Liver (tissue), 9 donors: ENCODE results near the gene C11orf98. TPM values are rescaled to one million over a fixed set of nuclear protein-coding genes. Genes with fewer than 3 reads are reported as not detected.

Experiments
- DNase-seq: peaks from one replicate; pipeline ENCODE4 v3.0.0-alpha.2; 2017; ENCODE audit warnings: low spot score
- H3K27ac ChIP-seq, 2 donors: one replicate each; pipeline ENCODE4 v1.7.0; 2013; ENCODE audit warnings: inconsistent platforms in 2 of 2, low read length in 2 of 2, control low read depth in 1 of 2, low read depth in 1 of 2, mild to moderate bottlenecking in 1 of 2
- H3K27me3 ChIP-seq, 4 donors: one replicate each; pipeline versions ENCODE4 v1.6.1 to v1.7.0; 2013; ENCODE audit warnings: low read length in 3 of 4, inconsistent platforms in 1 of 4, mild to moderate bottlenecking in 1 of 4, moderate library complexity in 1 of 4; ENCODE audit not compliant: control insufficient read depth in 4 of 4, insufficient read depth in 4 of 4
- H3K36me3 ChIP-seq, 4 donors: one replicate each; pipeline versions ENCODE4 v1.6.1 to v1.7.0; 2013; ENCODE audit warnings: low read length in 3 of 4, mild to moderate bottlenecking in 3 of 4, low read depth in 1 of 4, moderate library complexity in 1 of 4; ENCODE audit not compliant: control insufficient read depth in 4 of 4, insufficient read depth in 3 of 4
- H3K4me1 ChIP-seq, 4 donors: one replicate each; pipeline versions ENCODE4 v1.6.1 to v1.7.0; 2013; ENCODE audit warnings: low read length in 3 of 4, mild to moderate bottlenecking in 3 of 4, moderate library complexity in 1 of 4; ENCODE audit not compliant: control insufficient read depth in 4 of 4, insufficient read depth in 4 of 4
- H3K4me3 ChIP-seq, 3 donors: one replicate each; pipeline versions ENCODE4 v1.6.1 to v1.7.0; 2013; ENCODE audit warnings: low read length in 3 of 3, control low read depth in 1 of 3, low read depth in 1 of 3, mild to moderate bottlenecking in 1 of 3
- H3K9ac ChIP-seq, 2 donors: one replicate each; pipeline ENCODE4 v1.7.0; 2013; ENCODE audit warnings: low read length in 2 of 2, mild to moderate bottlenecking in 2 of 2, moderate library complexity in 2 of 2, control low read depth in 1 of 2, low read depth in 1 of 2
- H3K9me3 ChIP-seq, 4 donors: one replicate each; pipeline versions ENCODE4 v1.6.1 to v1.7.0; 2013; ENCODE audit warnings: low read length in 3 of 4; ENCODE audit not compliant: control insufficient read depth in 4 of 4
- ATF3 ChIP-seq: IDR thresholded peaks from 2 replicates; pipeline ENCODE4 v1.6.1; 2016; ENCODE audit warnings: antibody characterized with exemption
- CTCF ChIP-seq: fragments of 150-350 bp; IDR thresholded peaks from 2 replicates; pipeline ENCODE4 v1.5.1; 2017; ENCODE audit warnings: improper control_type of control experiment, low read depth, low read length; ENCODE audit not compliant: missing input control
- EGR1 ChIP-seq, 2 donors: IDR thresholded peaks; 2 replicates each; pipeline ENCODE4 v1.6.1; 2016 to 2018; ENCODE audit warnings: antibody characterized with exemption in 2 of 2, low read depth in 2 of 2
- FOXA1 ChIP-seq: IDR thresholded peaks from 2 replicates; pipeline ENCODE4 v1.6.1; 2016; ENCODE audit warnings: antibody characterized with exemption
- FOXA2 ChIP-seq: IDR thresholded peaks from 2 replicates; pipeline ENCODE4 v1.6.1; 2016; ENCODE audit warnings: antibody characterized with exemption
- GABPA ChIP-seq, 2 donors: IDR thresholded peaks in 1 of 2; conservative IDR thresholded peaks in 1 of 2; 2 replicates each; pipeline ENCODE4 v1.6.1; 2016; ENCODE audit warnings: antibody characterized with exemption in 2 of 2, mild to moderate bottlenecking in 1 of 2, moderate library complexity in 1 of 2
- HNF4A ChIP-seq, 2 donors: conservative IDR thresholded peaks; 2 replicates each; pipeline ENCODE4 v1.6.1; 2016; ENCODE audit warnings: antibody characterized with exemption in 2 of 2, mild to moderate bottlenecking in 2 of 2
- HNF4G ChIP-seq: IDR thresholded peaks from 2 replicates; pipeline ENCODE4 v1.6.1; 2016; ENCODE audit warnings: antibody characterized with exemption
- JUND ChIP-seq, 2 donors: IDR thresholded peaks; 2 replicates each; pipeline ENCODE4 v1.6.1; 2016; ENCODE audit warnings: antibody characterized with exemption in 2 of 2
- MAX ChIP-seq: IDR thresholded peaks from 2 replicates; pipeline ENCODE4 v1.6.1; 2016; ENCODE audit warnings: antibody characterized with exemption
- NR2F2 ChIP-seq: IDR thresholded peaks from 2 replicates; pipeline ENCODE4 v1.6.1; 2016; ENCODE audit warnings: antibody characterized with exemption
- RAD21 ChIP-seq, 2 donors: IDR thresholded peaks; 2 replicates each; pipeline ENCODE4 v1.6.1; 2016; ENCODE audit warnings: antibody characterized with exemption in 2 of 2, mild to moderate bottlenecking in 2 of 2
- REST ChIP-seq: IDR thresholded peaks from 2 replicates; pipeline ENCODE4 v1.6.1; 2016; ENCODE audit warnings: antibody characterized with exemption, mild to moderate bottlenecking
- RXRA ChIP-seq, 2 donors: IDR thresholded peaks; 2 replicates each; pipeline ENCODE4 v1.6.1; 2017 to 2018; ENCODE audit warnings: antibody characterized with exemption in 2 of 2, mild to moderate bottlenecking in 1 of 2
- SP1 ChIP-seq: IDR thresholded peaks from 2 replicates; pipeline ENCODE4 v1.6.1; 2018; ENCODE audit warnings: antibody characterized with exemption, mild to moderate bottlenecking
- TAF1 ChIP-seq: conservative IDR thresholded peaks from 2 replicates; pipeline ENCODE4 v1.6.1; 2016; ENCODE audit warnings: antibody characterized with exemption, mild to moderate bottlenecking
- YY1 ChIP-seq: IDR thresholded peaks from 2 replicates; pipeline ENCODE4 v1.6.1; 2016; ENCODE audit warnings: antibody characterized with exemption, mild to moderate bottlenecking
- ZBTB33 ChIP-seq: IDR thresholded peaks from 2 replicates; pipeline ENCODE4 v1.6.1; 2016; ENCODE audit warnings: antibody characterized with exemption
- WGBS: extraction: QIAGEN DNeasy Blood & Tissue Kit; methylation state at CpG from one replicate; pipeline ENCODE4 v1.1.7; 2013; 5-methylcytosine and 5-hydroxymethylcytosine counted together
- polyA plus RNA-seq, 2 donors: library from polyadenylated mRNA; stranded (reverse) in 1 of 2; unstranded in 1 of 2; fragments of 200-250 nt in 1 of 2; fragments of >200 nt in 1 of 2; fragmentation: Nextera tagmentation in 1 of 2; extraction: Ambion mirVana in 1 of 2; gene quantifications; one replicate each; pipeline versions ENCODE4 v1.2.1 to v1.2.3, GENCODE V29; 2013 to 2015
- total RNA-seq, 2 donors: library from RNA; depleted of rRNA; stranded (reverse); fragments of >200 nt; gene quantifications; one replicate each; pipeline ENCODE4 v1.2.3, GENCODE V29; 2014
- donor health status: healthy.
- donor health status: healthy.
- donor health status: healthy.
- donor health status: healthy.
- donor health status: healthy.

C11orf98 gene
- total and polyA plus RNA-seq, 4 donors, result 16.5 to 49.9 (median 30.7) TPM

GRCh38 chr11:62710001-62710345, 45.0 kb upstream of the C11orf98 start (continued):
- TF ChIP-seq REST (no peak), HNF4A (conservative IDR thresholded peaks at IDR 0.05) (no peak), YY1 (no peak), RXRA (IDR thresholded peaks at IDR 0.05) (no peak), RAD21 (IDR thresholded peaks at IDR 0.05) (no peak), FOXA1 (no peak)

- 5% methylated on average over 47 of the region's 47 CpGs for WGBS
- Histone ChIP-seq H3K9me3 (no peaks in the 10 kb centered on the region), H3K9ac (peak overlapping the region; percentile 79 to 93), H3K36me3 (peaks cover 0 to 7% (median 4%) of the 10 kb centered on the region in 4 donors), H3K4me3 (peak overlapping the region; percentile 55 to 85 (median 56)), H3K4me1 (peaks cover 20 to 68% (median 56%) of the 10 kb centered on the region in 4 donors), H3K27ac (peak overlapping the region; percentile 93 to 95), H3K27me3 (no peaks in the 10 kb centered on the region)
- TF ChIP-seq HNF4A (conservative IDR thresholded peaks at IDR 0.05), result peak; percentile 7 to 18
- no peak for TF ChIP-seq EGR1 (IDR thresholded peaks at IDR 0.05; ENCODE audit: low read depth in 2 of 2)
- no peak for TF ChIP-seq FOXA1
- TF ChIP-seq JUND (IDR thresholded peaks at IDR 0.05), result no peak
- TF ChIP-seq REST, result peak; percentile 62
- peak; percentile 44 to 81 for TF ChIP-seq GABPA (IDR thresholded peaks at IDR 0.05 in 1 of 2, conservative IDR thresholded peaks at IDR 0.05 in 1 of 2)
- no peak for TF ChIP-seq SP1
- TF ChIP-seq RXRA (IDR thresholded peaks at IDR 0.05), result peak; percentile 24 to 51
- no peak for TF ChIP-seq CTCF
- TF ChIP-seq ZBTB33, result peak; percentile 85
- no peak for TF ChIP-seq ATF3
- TF ChIP-seq MAX, result peak; percentile 57
- TF ChIP-seq TAF1, result peak; percentile 86
- peak; percentile 35 for TF ChIP-seq NR2F2
- TF ChIP-seq YY1, result peak; percentile 100
- no peak for TF ChIP-seq HNF4G
- peak; percentile 26 for TF ChIP-seq FOXA2
- peak in 1 of 2 donors; percentile 8 for TF ChIP-seq RAD21 (IDR thresholded peaks at IDR 0.05)
- DNase-seq, result peak; percentile 93
Measured at GRCh38 chr11:62709247-62710000, 44.4 kb upstream of the C11orf98 start.
